Liver (tissue), 3 donors: ENCODE data around the gene SMTNL2.

Experiments used
- GABPA ChIP-seq, 2 donors: IDR thresholded peaks in 1 of 2; conservative IDR thresholded peaks in 1 of 2; 2 replicates each; pipeline ENCODE4 v1.6.1; 2016; ENCODE audit warnings: antibody characterized with exemption in 2 of 2, mild to moderate bottlenecking in 1 of 2, moderate library complexity in 1 of 2
- JUND ChIP-seq, 2 donors: IDR thresholded peaks; 2 replicates each; pipeline ENCODE4 v1.6.1; 2016; ENCODE audit warnings: antibody characterized with exemption in 2 of 2
- MAX ChIP-seq: IDR thresholded peaks from 2 replicates; pipeline ENCODE4 v1.6.1; 2016; ENCODE audit warnings: antibody characterized with exemption
- RAD21 ChIP-seq, 2 donors: IDR thresholded peaks; 2 replicates each; pipeline ENCODE4 v1.6.1; 2016; ENCODE audit warnings: antibody characterized with exemption in 2 of 2, mild to moderate bottlenecking in 2 of 2
- REST ChIP-seq: IDR thresholded peaks from 2 replicates; pipeline ENCODE4 v1.6.1; 2016; ENCODE audit warnings: antibody characterized with exemption, mild to moderate bottlenecking
- TAF1 ChIP-seq: conservative IDR thresholded peaks from 2 replicates; pipeline ENCODE4 v1.6.1; 2016; ENCODE audit warnings: antibody characterized with exemption, mild to moderate bottlenecking
- YY1 ChIP-seq: IDR thresholded peaks from 2 replicates; pipeline ENCODE4 v1.6.1; 2016; ENCODE audit warnings: antibody characterized with exemption, mild to moderate bottlenecking
- TF ChIP-seq, protein P1 (sequence below): fragments of 150-350 bp; IDR thresholded peaks from 2 replicates; pipeline ENCODE4 v1.5.1; 2017; ENCODE audit warnings: improper control_type of control experiment, low read depth, low read length; ENCODE audit not compliant: missing input control
- TF ChIP-seq, protein P2 (sequence below): IDR thresholded peaks from 2 replicates; pipeline ENCODE4 v1.6.1; 2016; ENCODE audit warnings: antibody characterized with exemption
- donor health status: healthy.
- donor health status: healthy.

DNA sequence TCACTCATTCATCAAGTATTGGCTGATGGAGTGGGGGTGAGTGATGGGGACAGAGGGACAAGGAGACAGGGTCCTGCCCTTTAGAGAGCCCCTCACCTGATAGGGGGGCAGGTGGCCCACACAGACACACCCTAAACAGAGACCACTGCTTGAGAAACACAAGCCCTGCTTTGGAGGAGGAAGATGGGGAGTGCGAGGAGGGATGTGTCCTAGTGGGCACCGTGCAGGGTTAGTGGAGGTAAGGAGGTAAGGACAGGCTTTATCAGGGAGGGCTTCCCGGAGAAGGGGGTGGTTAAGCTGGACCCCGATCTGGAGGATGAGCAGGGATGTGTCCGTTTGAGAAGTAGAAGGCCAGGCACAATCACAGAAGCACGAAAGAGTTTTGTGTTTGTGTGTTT lies 8.2 kb upstream of the SMTNL2 start:
- TF ChIP-seq, protein P1, sequence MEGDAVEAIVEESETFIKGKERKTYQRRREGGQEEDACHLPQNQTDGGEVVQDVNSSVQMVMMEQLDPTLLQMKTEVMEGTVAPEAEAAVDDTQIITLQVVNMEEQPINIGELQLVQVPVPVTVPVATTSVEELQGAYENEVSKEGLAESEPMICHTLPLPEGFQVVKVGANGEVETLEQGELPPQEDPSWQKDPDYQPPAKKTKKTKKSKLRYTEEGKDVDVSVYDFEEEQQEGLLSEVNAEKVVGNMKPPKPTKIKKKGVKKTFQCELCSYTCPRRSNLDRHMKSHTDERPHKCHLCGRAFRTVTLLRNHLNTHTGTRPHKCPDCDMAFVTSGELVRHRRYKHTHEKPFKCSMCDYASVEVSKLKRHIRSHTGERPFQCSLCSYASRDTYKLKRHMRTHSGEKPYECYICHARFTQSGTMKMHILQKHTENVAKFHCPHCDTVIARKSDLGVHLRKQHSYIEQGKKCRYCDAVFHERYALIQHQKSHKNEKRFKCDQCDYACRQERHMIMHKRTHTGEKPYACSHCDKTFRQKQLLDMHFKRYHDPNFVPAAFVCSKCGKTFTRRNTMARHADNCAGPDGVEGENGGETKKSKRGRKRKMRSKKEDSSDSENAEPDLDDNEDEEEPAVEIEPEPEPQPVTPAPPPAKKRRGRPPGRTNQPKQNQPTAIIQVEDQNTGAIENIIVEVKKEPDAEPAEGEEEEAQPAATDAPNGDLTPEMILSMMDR: no peak
- TF ChIP-seq GABPA (IDR thresholded peaks at IDR 0.05 in 1 of 2, conservative IDR thresholded peaks at IDR 0.05 in 1 of 2): no peak
- TF ChIP-seq RAD21 (IDR thresholded peaks at IDR 0.05): no peak
- no peak for TF ChIP-seq REST
- TF ChIP-seq, protein P2, sequence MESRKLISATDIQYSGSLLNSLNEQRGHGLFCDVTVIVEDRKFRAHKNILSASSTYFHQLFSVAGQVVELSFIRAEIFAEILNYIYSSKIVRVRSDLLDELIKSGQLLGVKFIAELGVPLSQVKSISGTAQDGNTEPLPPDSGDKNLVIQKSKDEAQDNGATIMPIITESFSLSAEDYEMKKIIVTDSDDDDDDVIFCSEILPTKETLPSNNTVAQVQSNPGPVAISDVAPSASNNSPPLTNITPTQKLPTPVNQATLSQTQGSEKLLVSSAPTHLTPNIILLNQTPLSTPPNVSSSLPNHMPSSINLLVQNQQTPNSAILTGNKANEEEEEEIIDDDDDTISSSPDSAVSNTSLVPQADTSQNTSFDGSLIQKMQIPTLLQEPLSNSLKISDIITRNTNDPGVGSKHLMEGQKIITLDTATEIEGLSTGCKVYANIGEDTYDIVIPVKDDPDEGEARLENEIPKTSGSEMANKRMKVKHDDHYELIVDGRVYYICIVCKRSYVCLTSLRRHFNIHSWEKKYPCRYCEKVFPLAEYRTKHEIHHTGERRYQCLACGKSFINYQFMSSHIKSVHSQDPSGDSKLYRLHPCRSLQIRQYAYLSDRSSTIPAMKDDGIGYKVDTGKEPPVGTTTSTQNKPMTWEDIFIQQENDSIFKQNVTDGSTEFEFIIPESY: no peak
- TF ChIP-seq YY1: no peak
- TF ChIP-seq TAF1: no peak
- no peak for TF ChIP-seq MAX
- TF ChIP-seq JUND (IDR thresholded peaks at IDR 0.05): no peak
